GM20000 (cell line): ENCODE results near the gene FHAD1.

Experiments
- DNase-seq: peaks from one replicate; pipeline ENCODE4 v3.0.0; 2012; ENCODE audit warnings: low spot score
- TF ChIP-seq, protein P1 (sequence below): IDR thresholded peaks from 2 replicates; pipeline ENCODE4 v1.5.1; 2012; ENCODE audit warnings: mild to moderate bottlenecking, control low read depth; ENCODE audit errors: extremely low read depth, missing control alignments

Gene FHAD1

DNA sequence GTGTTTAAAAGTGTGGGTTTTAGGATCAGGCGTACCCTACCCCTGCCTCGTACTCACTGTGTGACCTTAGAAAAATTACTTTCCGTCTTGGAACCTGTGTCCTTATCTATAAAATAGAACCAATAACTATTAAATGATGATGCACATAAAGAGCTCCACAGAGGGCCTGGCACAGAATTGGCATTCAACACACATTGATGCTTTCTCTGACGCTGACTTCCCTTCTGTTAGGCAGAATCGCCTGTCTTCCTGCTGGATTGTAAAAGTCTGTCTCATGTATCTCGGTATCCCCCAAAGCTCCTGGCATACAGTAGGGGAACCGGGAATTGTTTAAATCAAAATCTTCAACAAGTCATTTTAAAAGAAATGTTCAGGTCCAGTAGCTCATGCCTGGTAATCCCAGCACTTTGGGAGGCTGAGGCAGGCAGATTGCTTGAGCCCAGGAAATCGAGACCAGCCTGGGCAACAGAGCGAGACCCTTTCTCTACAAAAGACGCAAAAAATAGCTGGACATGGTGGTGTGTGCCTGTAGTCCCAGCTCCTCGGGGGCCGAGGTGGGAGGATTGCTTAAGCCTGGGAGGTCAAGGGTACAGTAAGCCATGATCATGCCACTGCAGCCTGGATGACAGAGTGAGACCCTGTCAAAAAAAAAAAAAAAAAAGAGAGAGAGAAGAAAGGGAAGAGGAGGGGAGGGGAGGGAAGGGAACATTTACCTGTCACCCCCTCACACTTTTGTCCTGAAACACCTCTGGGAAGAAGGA lies 41.3 kb upstream of the FHAD1 start:
- TF ChIP-seq, protein P1, sequence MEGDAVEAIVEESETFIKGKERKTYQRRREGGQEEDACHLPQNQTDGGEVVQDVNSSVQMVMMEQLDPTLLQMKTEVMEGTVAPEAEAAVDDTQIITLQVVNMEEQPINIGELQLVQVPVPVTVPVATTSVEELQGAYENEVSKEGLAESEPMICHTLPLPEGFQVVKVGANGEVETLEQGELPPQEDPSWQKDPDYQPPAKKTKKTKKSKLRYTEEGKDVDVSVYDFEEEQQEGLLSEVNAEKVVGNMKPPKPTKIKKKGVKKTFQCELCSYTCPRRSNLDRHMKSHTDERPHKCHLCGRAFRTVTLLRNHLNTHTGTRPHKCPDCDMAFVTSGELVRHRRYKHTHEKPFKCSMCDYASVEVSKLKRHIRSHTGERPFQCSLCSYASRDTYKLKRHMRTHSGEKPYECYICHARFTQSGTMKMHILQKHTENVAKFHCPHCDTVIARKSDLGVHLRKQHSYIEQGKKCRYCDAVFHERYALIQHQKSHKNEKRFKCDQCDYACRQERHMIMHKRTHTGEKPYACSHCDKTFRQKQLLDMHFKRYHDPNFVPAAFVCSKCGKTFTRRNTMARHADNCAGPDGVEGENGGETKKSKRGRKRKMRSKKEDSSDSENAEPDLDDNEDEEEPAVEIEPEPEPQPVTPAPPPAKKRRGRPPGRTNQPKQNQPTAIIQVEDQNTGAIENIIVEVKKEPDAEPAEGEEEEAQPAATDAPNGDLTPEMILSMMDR: no peak
- no peak for DNase-seq

DNA sequence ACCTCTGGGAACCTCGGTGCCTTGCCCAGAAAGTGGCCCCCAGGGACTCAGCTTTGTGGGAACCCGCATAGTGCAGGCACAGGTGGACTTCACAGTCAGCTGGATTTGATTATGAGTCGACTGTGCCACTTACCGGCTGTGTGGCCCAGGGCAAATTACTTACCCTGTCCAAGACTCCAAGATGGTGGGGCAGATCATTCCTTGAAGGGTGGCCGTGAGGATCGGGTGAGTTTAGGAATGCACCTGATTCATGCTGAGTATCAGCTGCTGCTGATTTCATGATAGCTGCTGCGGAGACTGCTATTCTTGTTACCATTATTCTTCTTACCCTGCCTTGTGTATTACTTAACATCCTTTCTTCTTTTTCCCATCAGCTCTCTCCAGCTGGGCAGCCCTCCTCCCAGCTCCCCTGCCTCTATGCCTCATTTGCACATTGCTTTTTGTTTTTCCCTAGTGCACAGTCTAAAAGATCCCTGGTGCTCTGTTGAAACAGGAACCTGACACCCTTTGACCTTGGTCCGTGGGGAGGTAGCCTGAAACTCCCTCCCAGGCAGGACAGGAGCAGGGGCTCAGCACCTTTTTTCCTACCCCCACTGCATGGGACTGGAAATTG lies 40.5 kb upstream of the FHAD1 start:
- DNase-seq: no peak
- TF ChIP-seq, protein P1: no peak

DNA sequence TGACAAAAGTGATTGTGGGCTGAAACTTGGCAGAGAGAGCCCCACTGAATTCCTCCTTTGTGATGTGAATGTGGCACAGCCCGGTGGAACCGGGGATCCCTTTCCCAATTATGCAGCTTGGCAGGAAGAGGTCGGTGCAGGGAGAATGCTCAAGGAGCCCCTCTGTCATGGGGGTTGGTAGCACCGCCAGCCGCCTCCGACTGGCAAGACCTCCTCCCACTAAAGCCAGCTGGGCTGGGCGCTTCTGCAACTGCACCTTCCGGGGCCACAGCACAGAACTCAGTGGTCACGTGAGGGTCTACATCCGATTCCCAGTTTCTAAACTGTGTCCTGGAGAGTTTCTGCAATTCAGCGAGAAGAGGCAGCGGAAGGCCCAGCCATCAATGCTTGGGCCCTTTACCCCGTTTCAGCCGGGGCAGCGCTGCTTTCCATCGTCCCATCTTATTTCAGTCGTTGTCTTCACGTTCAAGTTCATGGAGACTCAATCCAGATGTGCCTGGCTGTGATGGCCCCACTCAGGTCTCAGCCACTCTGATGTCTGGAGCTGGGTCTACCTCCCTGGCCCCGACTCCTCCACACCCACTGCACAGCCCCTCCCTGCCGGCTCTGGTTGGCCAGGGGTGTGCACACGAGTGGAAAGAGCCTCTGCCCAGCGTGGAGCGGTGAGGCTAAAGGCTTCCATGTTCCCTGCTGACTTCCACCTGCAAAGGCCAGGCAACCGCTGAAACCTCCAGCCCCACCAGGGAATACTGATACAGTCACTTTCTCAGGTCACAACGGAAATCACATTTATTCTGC lies 39.8 kb upstream of the FHAD1 start:
- TF ChIP-seq, protein P1: no peak
- no peak for DNase-seq

DNA sequence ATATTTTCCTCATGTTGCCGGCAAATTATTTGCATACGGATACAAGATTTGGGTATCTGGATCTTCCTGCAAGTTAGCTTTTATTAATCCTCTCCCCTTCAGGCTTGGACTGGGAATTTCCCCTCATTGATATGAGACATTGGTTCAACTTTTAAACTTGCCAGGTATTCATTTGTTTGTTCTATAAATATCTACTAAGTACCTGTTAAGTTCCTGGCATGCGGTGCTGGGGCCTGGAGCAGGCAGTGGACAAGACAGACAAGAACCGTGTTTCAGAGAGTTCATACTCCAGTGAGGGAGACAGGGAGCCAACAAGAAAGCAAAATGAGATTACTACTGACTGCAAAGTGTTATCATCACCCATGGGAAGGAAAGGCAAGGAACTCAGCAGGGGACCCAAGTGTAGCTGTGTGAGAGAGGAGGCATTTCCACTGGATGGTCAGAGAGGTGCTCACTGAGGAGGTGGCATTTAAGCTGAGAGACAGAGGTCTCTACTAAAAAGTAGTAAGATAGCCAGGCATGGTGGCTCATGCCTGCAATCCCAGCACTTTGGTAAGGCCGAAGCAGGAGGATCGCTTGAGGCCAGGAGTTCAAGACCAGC lies 39.1 kb upstream of the FHAD1 start:
- TF ChIP-seq, protein P1: no peak
- no peak for DNase-seq

DNA sequence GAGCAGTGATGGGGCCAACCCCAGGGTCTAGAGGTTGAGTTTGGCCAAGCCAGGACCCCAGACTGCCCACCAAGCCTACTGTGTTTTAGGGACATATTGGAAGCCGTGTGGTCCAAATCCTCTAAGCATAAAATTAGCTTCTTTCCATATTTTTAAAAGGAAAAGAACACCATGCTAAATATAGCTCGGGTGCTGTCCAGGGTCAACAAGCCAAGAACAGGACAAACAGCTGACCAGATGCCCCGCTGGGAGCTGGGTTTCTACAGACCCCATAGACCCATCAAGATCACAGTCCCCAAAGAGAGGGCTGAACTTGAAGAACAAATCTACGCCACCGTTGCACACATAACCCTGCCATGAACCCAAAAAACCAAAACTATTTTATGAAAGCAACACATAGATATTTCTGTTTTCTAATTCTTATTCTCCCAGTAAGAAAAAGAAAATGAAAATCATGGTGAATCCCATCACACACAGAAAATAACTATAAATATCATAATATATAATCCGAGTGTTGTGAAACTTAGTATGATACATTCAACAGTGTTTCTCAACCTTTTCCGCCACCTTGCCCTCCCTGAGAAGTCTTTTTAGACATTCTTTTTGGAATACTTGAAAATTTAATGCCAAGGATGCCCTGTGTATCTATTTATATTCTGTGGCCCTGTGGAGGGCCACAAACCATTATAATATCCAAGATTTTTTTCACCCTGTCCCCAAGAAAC lies 36.2 kb upstream of the FHAD1 start:
- TF ChIP-seq, protein P1: no peak
- no peak for DNase-seq

DNA sequence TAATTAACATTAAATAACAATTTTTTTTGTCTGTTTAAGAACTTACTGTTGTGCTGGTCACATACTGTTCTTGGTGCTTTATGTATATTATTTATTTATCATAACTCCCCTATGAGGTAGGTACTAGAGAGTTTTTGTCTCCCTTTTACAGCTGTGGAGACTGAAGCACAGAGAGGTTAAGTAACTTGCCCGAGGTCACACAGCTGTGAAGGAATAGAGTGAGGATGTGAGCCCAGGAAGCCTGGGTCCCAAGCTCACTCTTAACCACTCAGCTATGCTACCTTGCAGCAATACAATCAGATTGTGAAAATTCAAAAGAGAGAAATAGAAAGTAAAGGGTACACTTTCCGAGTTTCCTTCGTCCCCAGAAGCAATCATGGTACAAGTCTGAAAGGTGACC lies 35.6 kb upstream of the FHAD1 start:
- TF ChIP-seq, protein P1: no peak
- no peak for DNase-seq
